ENCODE results near the gene CCN5.

DNA sequence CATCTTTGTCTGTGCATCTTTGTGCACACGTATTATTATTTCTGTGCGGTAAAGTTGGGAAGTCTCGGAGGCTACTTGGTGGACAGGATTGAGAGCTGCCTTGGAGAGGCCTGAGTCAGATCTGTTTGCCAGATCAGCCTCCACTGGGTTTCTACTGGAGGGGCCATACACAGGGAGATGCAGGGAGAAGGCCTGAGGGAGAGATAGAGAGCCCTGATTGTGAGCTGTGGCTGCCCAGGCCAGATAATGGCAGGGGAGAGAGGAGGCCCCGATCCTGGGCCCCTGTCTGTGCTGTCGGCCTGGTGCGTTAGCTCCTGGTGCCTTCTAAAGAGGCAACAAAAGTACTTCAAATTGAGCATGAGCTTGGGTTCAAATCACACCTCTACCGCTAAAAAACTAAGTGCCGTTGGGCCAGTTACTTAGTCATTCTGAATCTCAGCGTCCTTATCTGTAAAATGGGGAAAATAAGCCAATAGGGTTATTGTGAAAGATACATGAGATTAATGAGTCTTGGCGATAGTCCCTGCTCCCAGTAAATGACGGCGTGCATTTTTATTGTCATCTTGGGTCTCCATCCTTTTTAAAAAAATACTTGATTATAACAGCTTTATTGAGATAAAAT, 36.1 kb upstream of the CCN5 start:
- TF ChIP-seq EZH2 (IDR thresholded peaks at IDR 0.05; ENCODE audit: borderline replicate concordance, low read length) = no peak
- TF ChIP-seq, protein P1, sequence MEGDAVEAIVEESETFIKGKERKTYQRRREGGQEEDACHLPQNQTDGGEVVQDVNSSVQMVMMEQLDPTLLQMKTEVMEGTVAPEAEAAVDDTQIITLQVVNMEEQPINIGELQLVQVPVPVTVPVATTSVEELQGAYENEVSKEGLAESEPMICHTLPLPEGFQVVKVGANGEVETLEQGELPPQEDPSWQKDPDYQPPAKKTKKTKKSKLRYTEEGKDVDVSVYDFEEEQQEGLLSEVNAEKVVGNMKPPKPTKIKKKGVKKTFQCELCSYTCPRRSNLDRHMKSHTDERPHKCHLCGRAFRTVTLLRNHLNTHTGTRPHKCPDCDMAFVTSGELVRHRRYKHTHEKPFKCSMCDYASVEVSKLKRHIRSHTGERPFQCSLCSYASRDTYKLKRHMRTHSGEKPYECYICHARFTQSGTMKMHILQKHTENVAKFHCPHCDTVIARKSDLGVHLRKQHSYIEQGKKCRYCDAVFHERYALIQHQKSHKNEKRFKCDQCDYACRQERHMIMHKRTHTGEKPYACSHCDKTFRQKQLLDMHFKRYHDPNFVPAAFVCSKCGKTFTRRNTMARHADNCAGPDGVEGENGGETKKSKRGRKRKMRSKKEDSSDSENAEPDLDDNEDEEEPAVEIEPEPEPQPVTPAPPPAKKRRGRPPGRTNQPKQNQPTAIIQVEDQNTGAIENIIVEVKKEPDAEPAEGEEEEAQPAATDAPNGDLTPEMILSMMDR (IDR thresholded peaks at IDR 0.05; ENCODE audit: low read length) = no peak

All from OCI-LY1 (cell line).